ENCODE data around the gene GPC6.

GPC6 gene

DNA sequence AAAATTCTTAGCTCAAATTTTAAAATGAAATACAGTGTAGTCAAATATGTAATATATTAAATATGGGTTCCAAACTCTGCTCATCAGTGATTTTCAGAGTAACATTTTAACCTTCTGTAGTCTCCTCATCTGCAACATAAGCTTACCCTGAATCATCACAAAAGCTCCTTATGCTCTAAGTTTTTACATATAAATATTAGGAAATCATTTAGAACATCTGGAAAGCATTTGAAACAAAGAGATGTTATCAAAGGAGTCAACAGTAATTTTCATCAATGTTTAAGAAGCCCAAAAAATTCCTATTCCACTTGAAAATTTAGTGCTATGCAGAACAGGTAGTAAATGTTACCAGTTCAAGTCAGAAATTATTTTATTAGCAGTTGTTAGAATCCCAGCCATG lies 1028.1 kb downstream of the GPC6 start:
- TF ChIP-seq, protein P1, sequence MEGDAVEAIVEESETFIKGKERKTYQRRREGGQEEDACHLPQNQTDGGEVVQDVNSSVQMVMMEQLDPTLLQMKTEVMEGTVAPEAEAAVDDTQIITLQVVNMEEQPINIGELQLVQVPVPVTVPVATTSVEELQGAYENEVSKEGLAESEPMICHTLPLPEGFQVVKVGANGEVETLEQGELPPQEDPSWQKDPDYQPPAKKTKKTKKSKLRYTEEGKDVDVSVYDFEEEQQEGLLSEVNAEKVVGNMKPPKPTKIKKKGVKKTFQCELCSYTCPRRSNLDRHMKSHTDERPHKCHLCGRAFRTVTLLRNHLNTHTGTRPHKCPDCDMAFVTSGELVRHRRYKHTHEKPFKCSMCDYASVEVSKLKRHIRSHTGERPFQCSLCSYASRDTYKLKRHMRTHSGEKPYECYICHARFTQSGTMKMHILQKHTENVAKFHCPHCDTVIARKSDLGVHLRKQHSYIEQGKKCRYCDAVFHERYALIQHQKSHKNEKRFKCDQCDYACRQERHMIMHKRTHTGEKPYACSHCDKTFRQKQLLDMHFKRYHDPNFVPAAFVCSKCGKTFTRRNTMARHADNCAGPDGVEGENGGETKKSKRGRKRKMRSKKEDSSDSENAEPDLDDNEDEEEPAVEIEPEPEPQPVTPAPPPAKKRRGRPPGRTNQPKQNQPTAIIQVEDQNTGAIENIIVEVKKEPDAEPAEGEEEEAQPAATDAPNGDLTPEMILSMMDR (IDR thresholded peaks at IDR 0.05; ENCODE audit: control insufficient read depth, insufficient read depth, low read depth, low read length, missing control alignments): no peak
- no peak for DNase-seq (ENCODE audit: low read depth)
- no peak overlapping the region for H3K4me3 ChIP-seq (ENCODE audit: control insufficient read depth, low read depth, low read length)

DNA sequence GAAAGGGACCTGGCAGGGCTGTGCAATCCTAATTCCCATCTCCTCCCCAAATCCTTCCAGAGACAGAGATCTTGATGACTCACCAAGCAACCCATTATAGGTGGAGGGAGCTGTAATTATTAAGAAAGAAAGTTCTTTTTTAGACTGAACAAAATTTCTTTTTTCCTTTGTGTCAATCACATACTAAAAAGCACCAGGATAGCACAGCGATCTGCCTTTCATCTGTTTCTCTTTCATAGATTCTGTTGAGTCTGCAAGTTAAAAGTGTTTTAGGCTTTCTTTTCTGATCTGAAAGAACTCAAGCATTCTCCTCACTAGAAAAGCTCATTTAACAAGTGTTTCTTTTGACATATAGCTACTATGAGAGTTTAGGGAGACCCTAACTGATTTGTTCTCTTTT lies 1030.1 kb downstream of the GPC6 start:
- TF ChIP-seq, protein P1 (IDR thresholded peaks at IDR 0.05; ENCODE audit: control insufficient read depth, insufficient read depth, low read depth, low read length, missing control alignments): no peak
- DNase-seq (ENCODE audit: low read depth): no peak
- H3K4me3 ChIP-seq (ENCODE audit: control insufficient read depth, low read depth, low read length): no peak overlapping the region

DNA sequence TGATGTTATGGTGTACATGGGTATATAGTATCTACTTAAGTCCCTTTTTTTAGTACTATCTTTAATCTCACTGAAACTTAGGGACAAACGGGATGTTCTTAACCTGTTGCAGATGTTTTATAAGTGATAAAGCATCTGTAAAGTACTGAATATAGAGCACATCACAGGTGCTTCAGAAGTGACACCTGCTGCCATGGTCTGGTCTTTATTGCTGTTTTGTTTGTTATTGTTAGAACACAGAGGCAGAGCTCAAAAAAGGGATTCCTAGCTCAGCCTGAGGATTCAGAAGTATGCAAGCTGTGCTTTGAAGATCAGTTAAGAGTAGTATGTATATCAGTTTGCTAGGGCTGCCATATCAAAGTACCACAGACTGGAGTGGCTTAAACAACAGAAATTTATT lies 1033.4 kb downstream of the GPC6 start:
- DNase-seq (ENCODE audit: low read depth): no peak
- TF ChIP-seq, protein P1 (IDR thresholded peaks at IDR 0.05; ENCODE audit: control insufficient read depth, insufficient read depth, low read depth, low read length, missing control alignments): no peak
- no peak overlapping the region for H3K4me3 ChIP-seq (ENCODE audit: control insufficient read depth, low read depth, low read length)

DNA sequence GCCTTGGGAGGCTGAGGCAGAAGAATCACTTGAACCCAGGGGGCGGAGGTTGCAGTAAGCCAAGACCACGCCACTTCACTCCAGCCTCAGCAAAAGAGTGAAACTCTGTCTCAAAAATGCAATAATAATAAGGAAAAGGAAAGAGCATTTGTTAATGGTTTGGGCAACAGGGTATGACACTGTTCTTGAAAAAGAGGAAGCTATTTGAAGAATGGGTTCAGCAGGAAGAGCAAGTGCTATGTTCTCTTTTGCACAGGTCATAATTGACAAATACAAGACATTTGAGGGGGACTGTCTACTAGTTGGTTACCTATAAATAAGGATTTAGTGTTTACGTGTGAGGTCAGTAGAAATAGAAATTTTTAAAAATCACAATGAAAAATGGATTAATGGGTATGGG lies 1034.6 kb downstream of the GPC6 start:
- no peak for DNase-seq (ENCODE audit: low read depth)
- no peak overlapping the region for H3K4me3 ChIP-seq (ENCODE audit: control insufficient read depth, low read depth, low read length)
- TF ChIP-seq, protein P1 (IDR thresholded peaks at IDR 0.05; ENCODE audit: control insufficient read depth, insufficient read depth, low read depth, low read length, missing control alignments): no peak

DNA sequence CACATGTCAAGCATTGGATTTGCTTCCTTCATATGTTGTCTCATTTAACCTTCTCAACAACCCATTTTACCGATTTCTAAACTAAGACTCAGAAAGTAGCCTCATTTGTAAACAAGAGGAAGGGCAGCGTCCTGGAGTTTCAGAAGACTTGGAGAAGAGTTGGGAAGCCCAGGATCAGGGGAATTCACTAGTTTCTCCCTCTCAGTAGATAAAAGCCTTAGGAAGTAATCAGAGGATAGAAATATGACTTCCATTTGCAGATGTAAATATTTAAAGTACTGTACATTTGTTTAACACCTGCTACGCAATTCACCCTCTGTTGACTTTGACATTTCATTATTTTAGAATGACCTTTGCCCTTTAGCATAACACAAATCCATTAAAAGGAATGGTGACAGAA lies 1036.4 kb downstream of the GPC6 start:
- TF ChIP-seq, protein P1 (IDR thresholded peaks at IDR 0.05; ENCODE audit: control insufficient read depth, insufficient read depth, low read depth, low read length, missing control alignments): no peak
- no peak for DNase-seq (ENCODE audit: low read depth)
- no peak overlapping the region for H3K4me3 ChIP-seq (ENCODE audit: control insufficient read depth, low read depth, low read length)

DNA sequence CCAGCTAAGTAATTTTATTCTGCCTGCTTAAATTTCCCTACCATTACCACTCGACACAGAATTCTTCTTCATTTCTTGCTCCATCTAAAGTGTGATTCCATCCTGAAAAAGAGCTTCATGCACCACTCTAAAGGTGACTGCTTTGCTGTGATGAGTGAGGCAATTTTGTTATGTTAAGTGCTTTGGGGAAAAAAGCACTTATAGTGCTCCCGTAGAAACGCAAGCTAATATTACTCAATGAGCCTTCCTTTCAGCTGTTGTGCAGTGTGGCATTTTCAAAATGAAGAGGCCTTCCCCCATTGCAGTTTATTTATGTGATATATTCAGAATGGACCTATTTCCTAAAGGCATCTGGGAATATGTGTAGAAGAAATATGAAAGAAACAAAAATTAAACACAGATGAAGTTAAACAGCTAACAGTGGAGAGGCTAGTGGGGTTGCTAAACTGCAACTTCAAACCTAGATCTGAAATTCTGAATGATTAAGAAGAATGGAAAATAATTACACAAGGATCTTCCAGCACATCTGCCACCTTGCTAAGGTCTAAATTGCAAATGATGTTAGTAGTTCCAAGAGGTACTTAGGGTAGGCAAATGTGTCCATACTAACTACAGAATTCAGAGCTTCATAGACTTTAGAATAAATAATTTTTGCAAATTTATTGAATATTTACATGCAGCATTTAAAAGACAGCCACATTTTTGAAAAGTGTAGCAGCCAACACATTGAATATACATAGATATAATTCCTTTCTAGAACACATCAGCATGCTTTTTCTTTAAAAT lies 1041.2 kb downstream of the GPC6 start:
- TF ChIP-seq, protein P1 (IDR thresholded peaks at IDR 0.05; ENCODE audit: control insufficient read depth, insufficient read depth, low read depth, low read length, missing control alignments): no peak
- no peak for DNase-seq (ENCODE audit: low read depth)
- H3K4me3 ChIP-seq (ENCODE audit: control insufficient read depth, low read depth, low read length): no peak overlapping the region
